Caco-2 (cell line): ENCODE results near the gene TNNI3K. TPM values are rescaled to one million over a fixed set of nuclear protein-coding genes. Genes with fewer than 3 reads are reported as not detected.

Source experiments
- Bru-seq: library from RNA; stranded (reverse); fragments of 400-500 nt; gene quantifications from one replicate; lab custom pipeline; 2021; lab: Mats Ljungman, UMichigan
- BruChase-seq, 2 experiments: library from RNA; stranded (reverse); fragments of 400-500 nt; gene quantifications; one replicate each; lab custom pipeline; 2021; lab: Mats Ljungman, UMichigan
- BruUV-seq: library from RNA; stranded (reverse); fragments of 400-500 nt; replicated peaks from 2 replicates; lab custom pipeline; 2021; lab: Mats Ljungman, UMichigan
- CTCF ChIA-PET: fragments of 300-600 bp; sonication (Branson Sonifier 250); formaldehyde crosslinking; loops from one replicate; lab custom pipeline; 2022; ENCODE audit warnings: antibody characterized with exemption; lab: Charles Lee
- POLR2A ChIA-PET: fragments of 300-600 bp; sonication (Branson Sonifier 250); formaldehyde crosslinking; loops from one replicate; lab custom pipeline; 2022; ENCODE audit warnings: antibody characterized with exemption; lab: Charles Lee
- DNase-seq, 2 experiments: peaks; one replicate each; pipeline versions ENCODE4 v3.0.0 to v3.0.0-alpha.2; 2020 to 2022
- H3K27me3 ChIP-seq: replicated peaks from 2 replicates; pipeline ENCODE4 v1.6.0; 2011; ENCODE audit warnings: low read length; ENCODE audit not compliant: control insufficient read depth, insufficient read depth
- H3K36me3 ChIP-seq: 2 replicates; pipeline ENCODE4 v1.5.1; 2011; ENCODE audit warnings: low read length; ENCODE audit not compliant: control insufficient read depth, insufficient read depth
- H3K4me1 ChIP-seq: fragments of 250-450 bp; sonication (Bioruptor Pico); 2 replicates; pipeline ENCODE4 v1.5.1; 2020; ENCODE audit warnings: mild to moderate bottlenecking
- H3K4me3 ChIP-seq: 2 replicates; pipeline ENCODE4 v1.5.1; 2011; ENCODE audit warnings: low read depth, mild to moderate bottlenecking, control low read depth, low read length
- H3K9me3 ChIP-seq: fragments of 250-450 bp; sonication (Bioruptor Pico); 2 replicates; pipeline ENCODE4 v1.5.1; 2020; ENCODE audit warnings: mild to moderate bottlenecking, moderate library complexity
- H3K27ac Mint-ChIP-seq: one replicate; pipeline ENCODE4 v1.8.0; 2022; ENCODE audit warnings: mixed read lengths; ENCODE audit not compliant: unreplicated experiment
- H3K27me3 Mint-ChIP-seq: one replicate; pipeline ENCODE4 v1.8.0; 2022; ENCODE audit warnings: mixed read lengths; ENCODE audit not compliant: insufficient read depth, unreplicated experiment
- H3K36me3 Mint-ChIP-seq: one replicate; pipeline ENCODE4 v1.8.0; 2022; ENCODE audit warnings: mild to moderate bottlenecking, mixed read lengths; ENCODE audit not compliant: insufficient read depth, unreplicated experiment
- H3K4me1 Mint-ChIP-seq: one replicate; pipeline ENCODE4 v1.8.0; 2022; ENCODE audit warnings: low read depth, mixed read lengths; ENCODE audit not compliant: unreplicated experiment
- H3K4me3 Mint-ChIP-seq: one replicate; pipeline ENCODE4 v1.8.0; 2022; ENCODE audit warnings: mild to moderate bottlenecking, moderate library complexity, mixed read lengths; ENCODE audit not compliant: unreplicated experiment
- H3K9me3 Mint-ChIP-seq: one replicate; pipeline ENCODE4 v1.8.0; 2022; ENCODE audit warnings: mixed read lengths; ENCODE audit not compliant: unreplicated experiment
- CTCF ChIP-seq, 2 experiments: fragments of 200-600 bp in 1 of 2; IDR thresholded peaks; 1 replicate in 1 of 2; 2 replicates in 1 of 2; pipeline versions ENCODE4 v1.5.1 to v1.8.0; 2011 to 2022; ENCODE audit warnings: antibody characterized with exemption in 1 of 2, control low read depth in 1 of 2, inconsistent platforms in 1 of 2, low read depth in 1 of 2, low read length in 1 of 2, mild to moderate bottlenecking in 1 of 2, moderate library complexity in 1 of 2; ENCODE audit not compliant: insufficient read depth in 1 of 2, severe bottlenecking in 1 of 2, unreplicated experiment in 1 of 2
- intact Hi-C: fragments of 100-400 bp; cut with micrococcal nuclease; formaldehyde crosslinking; loops from one replicate; pipeline ENCODE4 v1.10.0; 2022; ENCODE audit not compliant: unreplicated experiment
- long read RNA-seq: library from polyadenylated mRNA; stranded (forward); transcript quantifications from one replicate; pipeline ENCODE4 v2.0.0, GENCODE V29; 2022
- total RNA-seq: library from RNA; stranded (reverse); gene quantifications from 2 replicates; pipeline ENCODE4 v1.2.3, GENCODE V29; 2022

Gene TNNI3K
- not detected in 2 replicates for total RNA-seq
- Bru-seq, nascent RNA, result not detected
- BruChase-seq, experiment 1, labeled RNA remaining after a 2-hour chase, result percentile 20 among the genes with signal in this experiment
- percentile 1 among the genes with signal in this experiment for BruChase-seq, experiment 2, labeled RNA remaining after a 6-hour chase
- long read RNA-seq, result 0 reads

- no peak for DNase-seq
- Histone ChIP-seq H3K27me3 (no peaks in the 10 kb centered on the region), H3K4me3 (no peak within 1 kb of the TSS), H3K9me3 (no peaks in the 10 kb centered on the region), H3K36me3 (no peaks in the 10 kb centered on the region), H3K4me1 (no peaks in the 10 kb centered on the region)
- intact Hi-C loops, result no loop called here
- ChIA-PET POLR2A (no interaction called here), CTCF (no interaction called here)
- Mint-ChIP-seq H3K4me1 (no peaks in the 10 kb centered on the region), H3K36me3 (no peaks in the 10 kb centered on the region), H3K9me3 (no peaks in the 10 kb centered on the region), H3K4me3 (no peak within 1 kb of the TSS), H3K27ac (no peak within 1 kb of the TSS), H3K27me3 (no peaks in the 10 kb centered on the region)
- BruUV-seq, result no TSS peak
- TF ChIP-seq CTCF (IDR thresholded peaks at IDR 0.05; ENCODE audit: insufficient read depth in 1 of 2, low read depth in 1 of 2, low read length in 1 of 2, severe bottlenecking in 1 of 2, unreplicated experiment in 1 of 2), result no peak
These were observed at the start of gene TNNI3K for GRCh38 chr1:74235153-74235552. TSS of gene TNNI3K (plus strand) at chr1:74235387. CDS start at chr1:74235452, 65 bp downstream.

- no peak overlapping the region for H3K4me3 Mint-ChIP-seq
- BruUV-seq, result no TSS peak
- H3K27me3 Mint-ChIP-seq, result no peaks in the 10 kb centered on the region
- H3K4me1 Mint-ChIP-seq, result no peaks in the 10 kb centered on the region
- Histone ChIP-seq H3K36me3 (no peaks in the 10 kb centered on the region), H3K4me3 (no peak overlapping the region), H3K4me1 (no peaks in the 10 kb centered on the region), H3K27me3 (no peaks in the 10 kb centered on the region), H3K9me3 (no peaks in the 10 kb centered on the region)
- no peaks in the 10 kb centered on the region for H3K9me3 Mint-ChIP-seq
- intact Hi-C loops, result no loop called here
- ChIA-PET CTCF (no interaction called here), POLR2A (no interaction called here)
- no peak for DNase-seq
- no peak overlapping the region for H3K27ac Mint-ChIP-seq
- H3K36me3 Mint-ChIP-seq, result peaks cover 11% of the 10 kb centered on the region
- TF ChIP-seq CTCF (IDR thresholded peaks at IDR 0.05; ENCODE audit: insufficient read depth in 1 of 2, low read depth in 1 of 2, low read length in 1 of 2, severe bottlenecking in 1 of 2, unreplicated experiment in 1 of 2), result no peak
These were observed 41.3 kb upstream of the TNNI3K start for GRCh38 chr1:74193908-74194307.

GRCh38 chr1:74195339-74195738 lies 39.8 kb upstream of the TNNI3K start:
- TF ChIP-seq CTCF (IDR thresholded peaks at IDR 0.05; ENCODE audit: insufficient read depth in 1 of 2, low read depth in 1 of 2, low read length in 1 of 2, severe bottlenecking in 1 of 2, unreplicated experiment in 1 of 2), result no peak
- no peaks in the 10 kb centered on the region for H3K36me3 ChIP-seq
- ChIA-PET POLR2A (no interaction called here), CTCF (no interaction called here)
- intact Hi-C loops, result loop anchor here (5.0 kb wide), 1 partner anchor 537 kb away; the partner anchor contains the start of genes CRYZ and TYW3
- DNase-seq, result no peak
- H3K4me3 Mint-ChIP-seq, result no peak overlapping the region
- peaks cover 11% of the 10 kb centered on the region for H3K36me3 Mint-ChIP-seq
- H3K27ac Mint-ChIP-seq, result no peak overlapping the region
- H3K4me1 Mint-ChIP-seq, result no peaks in the 10 kb centered on the region
- H3K9me3 ChIP-seq, result no peaks in the 10 kb centered on the region
- H3K27me3 ChIP-seq, result no peaks in the 10 kb centered on the region
- H3K9me3 Mint-ChIP-seq, result no peaks in the 10 kb centered on the region
- H3K4me1 ChIP-seq, result no peaks in the 10 kb centered on the region
- no peaks in the 10 kb centered on the region for H3K27me3 Mint-ChIP-seq
- no peak overlapping the region for H3K4me3 ChIP-seq
- no TSS peak for BruUV-seq
